Measurements from ENCODE around the gene TEC.
A peak's percentile ranks its signal among the peaks of the same experiment; 100 is the strongest.

TEC gene

DNA sequence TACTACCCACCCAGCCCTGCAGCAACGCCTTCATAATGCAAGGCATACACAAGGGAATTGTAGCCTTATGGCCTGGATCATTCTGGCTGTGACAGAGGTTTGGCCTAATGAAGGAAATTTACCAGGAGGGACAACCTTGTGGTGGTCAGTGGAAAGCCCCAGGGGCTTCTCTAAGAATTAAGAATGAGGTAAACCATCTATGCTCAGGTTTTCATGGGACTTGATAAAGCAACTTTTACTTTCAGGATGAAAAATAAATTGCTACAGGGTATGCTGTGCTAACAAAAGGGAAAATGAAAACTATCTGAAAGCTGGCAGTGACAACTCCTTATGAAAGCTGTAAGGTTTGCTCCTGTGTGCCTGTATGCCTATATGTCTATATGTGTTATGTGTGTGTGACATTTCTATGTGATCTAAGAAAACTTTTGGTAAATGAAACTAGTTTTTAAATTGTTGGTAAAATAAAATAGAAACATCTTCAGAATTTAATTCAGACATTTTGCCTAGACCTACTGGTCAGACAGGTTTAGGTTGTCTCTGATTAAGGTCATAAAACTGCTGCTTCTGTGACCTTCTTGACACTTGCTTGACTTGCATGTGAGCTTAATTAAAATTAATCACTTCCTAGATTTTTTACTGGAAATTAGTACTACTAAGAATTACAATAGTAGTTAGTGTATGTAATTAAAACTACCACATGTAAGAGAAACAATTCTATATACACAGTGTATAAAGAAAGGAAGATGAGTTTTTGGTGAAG is 115.7 kb downstream of the TEC start:
- no peak for DNase-seq

DNA sequence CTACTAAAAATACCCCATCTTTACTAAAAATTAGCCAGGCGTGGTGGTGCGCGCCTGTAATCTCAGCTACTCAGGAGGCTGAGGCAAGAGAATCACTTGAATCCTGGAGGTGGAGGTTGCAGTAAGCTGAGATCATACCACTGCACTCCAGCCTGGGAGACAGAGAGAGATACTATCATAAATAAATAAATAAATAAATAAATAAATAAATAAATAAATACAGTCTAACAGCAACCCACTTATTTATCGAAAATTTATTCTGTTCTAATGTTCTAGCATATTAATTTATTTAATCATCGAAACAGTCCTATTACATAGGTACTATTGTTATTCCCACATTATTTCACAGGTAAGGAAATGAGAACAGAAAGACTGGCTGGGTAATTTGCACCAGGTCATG is 117.4 kb downstream of the TEC start:
- no peak for DNase-seq

- no peak for DNase-seq
Observed at GRCh38 chr4:48149827-48150370, 119.7 kb downstream of the TEC start.

GRCh38 chr4:48147621-48148020 is 122.0 kb downstream of the TEC start:
- DNase-seq: no peak

- DNase-seq: no peak
Observed at GRCh38 chr4:48141048-48141447, 128.6 kb downstream of the TEC start.

DNA sequence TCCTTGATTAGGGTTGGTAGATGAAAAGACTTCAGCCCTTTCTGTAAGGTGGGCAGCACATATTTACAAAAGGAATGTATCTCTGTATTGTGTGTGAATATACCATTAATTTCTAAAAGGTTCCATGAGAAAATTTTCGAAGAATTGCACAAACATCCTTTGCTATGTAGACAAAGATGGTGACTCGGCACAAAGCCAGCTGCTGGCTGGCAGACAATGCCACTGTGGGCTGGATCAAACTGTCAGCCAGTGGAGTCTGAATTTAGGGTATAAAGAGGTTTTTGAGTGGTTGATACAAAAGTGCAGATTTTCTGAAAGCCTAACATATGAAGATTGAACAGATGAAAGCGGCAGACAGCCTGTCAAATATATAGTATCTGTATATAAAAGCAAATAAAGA is 129.9 kb downstream of the TEC start:
- DNase-seq: no peak

- peak; percentile 12 for DNase-seq
Observed at GRCh38 chr4:48138936-48139335, 130.7 kb downstream of the TEC start.

GRCh38 chr4:48138511-48138910 is 131.1 kb downstream of the TEC start:
- DNase-seq: no peak

DNA sequence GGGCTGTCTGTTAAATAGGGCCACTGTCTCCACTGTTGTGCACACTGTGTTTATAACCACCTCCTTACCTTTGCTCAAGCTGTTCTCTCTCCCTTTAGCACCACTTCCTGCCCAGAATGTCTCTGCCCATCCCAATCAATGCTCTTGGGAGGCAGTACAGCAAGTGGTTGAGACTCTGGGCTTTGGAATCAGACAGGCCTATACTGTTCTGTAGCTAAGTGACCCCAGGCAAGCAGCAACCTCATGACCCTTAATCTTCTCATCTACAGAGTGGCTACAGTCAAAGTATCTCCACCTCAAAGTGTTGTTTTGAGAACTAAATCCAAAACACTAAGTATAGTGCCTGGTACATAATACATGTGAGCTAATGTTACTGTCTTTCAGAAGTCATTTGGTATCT is 131.8 kb downstream of the TEC start:
- DNase-seq: peak; percentile 9

GRCh38 chr4:48134081-48134480 is 135.6 kb downstream of the TEC start, which contains the start of gene TXK:
Gene TXK, minus strand, starts transcription at chr4:48134250. Its CDS starts 80 bp downstream, at chr4:48134170.
- no peak for DNase-seq

- DNase-seq: no peak
Observed at GRCh38 chr4:48133669-48134068, 136.0 kb downstream of the TEC start.

DNA sequence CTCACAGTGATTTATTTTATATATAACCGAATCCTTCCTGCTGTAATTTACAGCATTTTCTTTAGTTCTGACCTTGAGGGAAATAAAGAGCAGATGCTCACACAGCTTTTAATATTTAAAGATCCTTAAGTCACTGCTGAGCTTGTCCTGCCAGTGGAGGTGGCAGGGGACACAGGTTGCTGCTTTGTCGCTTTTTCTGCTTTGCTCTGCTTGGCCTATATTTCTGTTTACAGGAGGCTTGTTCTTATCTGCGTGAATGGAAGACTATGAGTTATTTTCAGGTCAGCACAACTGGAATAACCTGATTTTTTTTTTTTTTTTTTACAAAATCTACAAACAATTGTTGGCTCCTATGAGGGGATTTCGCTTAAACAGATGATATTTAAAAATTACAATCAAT is 137.9 kb downstream of the TEC start:
- no peak for DNase-seq

- no peak for DNase-seq
Observed at GRCh38 chr4:48130100-48130499, 139.5 kb downstream of the TEC start.

- peak; percentile 56 for DNase-seq
Observed at GRCh38 chr4:48129307-48130014, 140.2 kb downstream of the TEC start.

DNA sequence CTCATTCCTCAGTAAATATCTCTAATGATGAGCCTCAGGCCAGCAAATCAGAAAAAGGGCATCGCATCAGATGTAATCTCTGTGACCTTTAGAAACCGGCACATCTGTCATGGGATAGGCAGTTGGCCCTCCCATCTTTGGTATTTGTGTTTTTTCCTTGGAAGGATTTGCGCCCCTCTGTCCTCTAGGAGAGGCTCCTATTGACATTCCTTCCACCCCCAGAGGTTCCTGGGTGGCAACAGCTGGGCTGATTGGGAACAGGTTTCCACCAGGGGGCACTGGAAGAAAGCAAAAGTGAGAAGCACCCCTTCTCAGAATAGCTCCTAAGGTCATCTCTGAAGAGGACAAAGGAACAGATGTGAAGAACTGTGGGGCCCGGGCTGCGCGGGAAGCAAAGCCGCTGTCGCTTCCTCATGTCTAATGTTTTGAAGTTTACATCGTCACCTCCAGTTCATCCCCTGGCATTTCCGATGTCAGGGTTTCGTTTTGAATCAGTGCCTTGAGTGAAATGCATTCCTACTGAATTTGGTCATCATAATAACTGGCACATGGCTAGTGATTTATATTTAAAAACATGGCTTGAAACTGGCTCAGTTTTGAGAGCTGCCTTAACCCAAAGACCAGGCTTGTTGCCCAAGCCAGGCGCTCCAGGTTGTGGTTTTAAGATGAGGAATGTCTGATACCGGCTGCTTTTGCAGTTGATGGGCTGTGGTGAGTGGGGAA is 141.8 kb downstream of the TEC start:
- DNase-seq: peak; percentile 48

- DNase-seq: no peak
Observed at GRCh38 chr4:48127231-48127630, 142.4 kb downstream of the TEC start.

DNA sequence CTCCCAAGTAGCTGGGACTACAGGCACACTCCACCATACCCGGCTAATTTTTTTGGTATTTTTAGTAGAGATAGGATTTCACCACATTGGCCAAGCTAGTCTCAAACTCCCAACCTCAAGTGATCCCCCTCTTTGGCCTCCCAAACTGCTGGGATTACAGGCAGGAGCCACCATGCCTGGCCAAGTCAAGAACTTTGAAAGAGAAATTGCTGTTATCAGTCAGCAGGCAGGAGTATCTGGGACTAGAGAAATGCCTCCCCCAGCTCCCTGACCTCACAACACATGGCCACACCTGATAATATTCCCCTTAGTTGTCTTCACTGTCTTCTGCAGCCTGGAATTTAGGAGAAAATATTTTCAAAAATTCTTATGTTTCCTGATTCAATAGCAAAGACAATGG is 143.0 kb downstream of the TEC start:
- no peak for DNase-seq

DNA sequence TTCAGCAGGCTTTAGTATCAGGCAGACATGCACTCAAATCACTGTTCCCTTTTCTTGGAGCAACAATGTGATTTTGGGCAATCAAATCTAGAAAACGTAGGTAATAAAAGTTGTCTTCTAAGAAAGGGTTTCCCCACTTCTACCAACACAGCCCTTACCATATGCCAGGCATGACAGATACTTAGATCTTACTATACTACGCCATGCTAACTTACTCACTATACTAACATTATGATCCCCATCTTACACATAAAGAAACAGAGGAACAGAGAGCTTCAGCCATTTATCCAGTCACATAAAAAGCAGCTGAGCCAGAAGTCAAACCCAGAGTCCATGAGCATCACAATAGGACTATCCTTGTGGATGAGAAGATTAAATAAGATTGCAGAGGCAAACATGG is 144.8 kb downstream of the TEC start:
- DNase-seq: no peak

DNA sequence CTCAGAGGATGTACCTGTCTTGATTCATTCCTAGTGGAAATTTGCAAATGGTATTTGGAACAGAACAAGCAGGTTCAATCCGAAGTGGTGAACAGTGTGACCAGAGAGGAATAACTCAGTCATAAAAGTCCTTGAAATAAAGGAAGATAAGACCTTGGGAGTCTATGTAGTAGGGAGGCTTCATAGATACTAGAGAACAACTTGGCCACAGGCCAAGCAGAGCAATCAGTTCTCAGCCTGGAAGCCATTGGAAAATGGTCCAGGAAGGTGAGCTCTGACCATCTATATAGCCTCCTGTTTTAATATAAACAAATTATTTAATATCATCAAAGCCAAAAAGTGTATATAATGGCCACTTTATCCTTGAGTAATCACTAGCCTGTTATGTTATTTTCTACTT is 146.9 kb downstream of the TEC start:
- DNase-seq: no peak

DNA sequence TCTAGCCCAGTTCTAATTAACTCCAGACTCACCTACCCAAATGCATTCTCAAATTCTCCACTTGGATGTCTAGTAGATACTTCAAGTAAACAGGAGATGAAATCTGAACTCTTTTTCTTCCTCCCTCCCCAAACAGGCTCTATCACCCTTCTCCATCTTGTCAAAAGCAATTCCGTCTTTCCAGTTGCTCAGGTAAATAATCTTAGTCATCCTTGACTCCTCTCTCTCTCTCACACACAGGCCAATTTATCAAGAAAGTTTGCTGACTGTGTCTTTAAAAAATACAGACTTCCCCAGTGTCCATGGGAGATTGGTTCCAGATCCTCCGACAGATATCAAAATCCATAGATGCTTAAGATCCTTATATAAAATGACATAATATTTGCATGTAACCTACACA is 148.5 kb downstream of the TEC start:
- DNase-seq: no peak

GRCh38 chr4:48120132-48120531 is 149.5 kb downstream of the TEC start:
- DNase-seq: no peak

DNA sequence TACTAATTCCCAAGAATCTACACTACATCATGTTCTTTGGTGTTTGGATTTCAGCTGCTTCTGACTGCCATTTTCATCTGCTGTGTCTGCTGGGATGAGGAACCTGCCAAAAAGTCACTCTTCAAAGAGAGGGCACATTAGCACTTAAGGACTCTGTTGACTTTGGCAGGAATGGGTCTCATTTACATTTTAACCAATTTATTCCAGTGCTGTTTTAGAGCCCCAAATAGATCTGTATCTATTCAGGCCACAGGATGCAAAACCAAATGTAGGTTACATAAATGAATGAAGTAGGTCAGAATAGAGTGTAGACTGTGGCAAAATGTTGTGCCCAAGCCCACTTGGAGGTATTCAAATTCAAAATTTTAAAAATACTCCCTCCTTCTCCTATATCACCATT is 150.0 kb downstream of the TEC start:
- no peak for DNase-seq

DNA sequence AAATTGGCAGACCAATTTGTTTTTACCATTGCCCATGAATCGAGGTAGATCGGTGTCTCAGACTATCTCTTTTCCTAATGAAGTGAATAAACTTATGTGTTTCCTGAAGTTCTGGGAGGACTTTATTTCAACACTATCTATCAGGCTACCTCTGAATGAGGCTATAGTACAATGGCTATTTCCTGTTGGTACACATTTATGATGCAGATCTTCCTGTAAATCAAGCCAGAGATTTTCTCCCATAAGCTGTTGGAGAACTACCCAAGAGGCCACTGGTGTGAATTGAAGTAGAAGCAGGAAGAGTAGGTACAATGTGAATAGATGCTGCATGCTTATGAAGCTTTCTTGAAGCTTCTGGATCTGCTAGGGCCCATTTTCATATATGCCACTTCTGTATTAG is 151.6 kb downstream of the TEC start:
- DNase-seq: no peak

DNA sequence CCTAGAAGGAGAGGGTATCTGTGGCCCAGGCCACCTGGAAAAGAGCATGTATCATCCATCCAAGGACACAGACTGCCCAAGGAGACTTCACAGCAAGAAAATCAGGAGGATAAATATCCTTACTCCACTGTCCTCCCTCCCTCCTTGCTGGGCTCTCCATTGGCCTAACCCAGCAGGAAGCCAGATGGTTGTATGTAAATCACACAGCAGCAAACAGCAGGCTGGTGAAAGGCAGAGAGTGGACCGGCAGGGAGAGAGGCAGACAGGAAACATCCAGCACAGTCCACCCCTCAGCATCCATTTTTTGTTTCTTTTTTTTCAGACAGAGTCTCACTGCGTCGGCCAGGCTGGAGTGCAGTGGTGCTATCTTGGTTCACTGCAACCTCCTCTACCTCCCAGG is 153.1 kb downstream of the TEC start:
- DNase-seq: no peak
